HG02870 (cell line): Measurements from ENCODE around the gene LAMC2.

Experiments
- ATAC-seq: cut with Tn5 transposase; IDR thresholded peaks from one replicate; pipeline ENCODE4 v1.9.1; 2021; ENCODE audit warnings: mild to moderate bottlenecking, moderate library complexity; ENCODE audit not compliant: unreplicated experiment

The LAMC2 gene

GRCh38 chr1:183283286-183283685 lies 97.2 kb downstream of the LAMC2 start:
- no peak for ATAC-seq

- ATAC-seq, result no peak
These were observed 98.0 kb downstream of the LAMC2 start for GRCh38 chr1:183284086-183284485.

DNA sequence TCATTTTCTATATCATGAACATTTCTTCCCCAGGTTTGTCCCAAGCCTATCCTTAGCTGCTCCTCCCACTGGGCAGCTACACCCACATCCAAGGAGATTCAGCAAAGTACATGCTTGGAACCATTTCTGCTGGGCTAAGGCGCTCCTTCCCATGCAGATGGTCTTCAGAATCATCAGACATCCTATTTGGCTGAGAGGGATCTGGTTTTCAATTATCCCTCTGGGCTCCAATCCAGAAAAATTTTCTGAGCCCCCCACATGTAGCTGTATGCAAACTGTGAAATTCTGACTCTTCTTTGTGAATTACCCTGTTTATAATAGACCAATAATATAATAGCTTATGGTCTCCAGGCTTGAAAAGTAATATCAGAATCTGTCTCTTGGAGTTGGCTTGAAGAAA lies 99.2 kb downstream of the LAMC2 start:
- ATAC-seq, result no peak

- no peak for ATAC-seq
These were observed 99.7 kb downstream of the LAMC2 start for GRCh38 chr1:183285746-183286145.

DNA sequence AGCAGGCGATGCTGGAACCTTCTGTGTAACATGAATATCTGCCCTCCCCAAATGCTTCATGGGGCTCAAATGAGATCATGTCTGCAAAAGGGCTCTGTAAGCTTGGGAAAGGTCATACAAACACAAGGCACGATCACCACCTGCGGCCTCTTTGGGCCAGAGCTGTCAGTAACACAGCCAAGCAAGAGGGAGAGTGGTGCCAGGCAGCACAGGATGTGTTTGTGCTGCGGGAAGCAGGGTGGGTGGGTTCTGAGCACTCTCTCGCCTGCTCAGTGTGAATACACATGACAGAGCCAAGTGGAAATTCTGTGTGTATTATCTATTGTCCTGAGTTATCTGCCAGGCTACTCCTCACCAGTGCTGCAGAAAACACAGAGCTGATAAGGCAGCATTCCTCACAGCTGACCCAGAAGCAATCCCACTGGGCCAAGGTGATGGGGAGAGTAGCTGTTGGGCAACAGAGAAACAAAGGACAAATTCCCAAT lies 101.2 kb downstream of the LAMC2 start:
- no peak for ATAC-seq

DNA sequence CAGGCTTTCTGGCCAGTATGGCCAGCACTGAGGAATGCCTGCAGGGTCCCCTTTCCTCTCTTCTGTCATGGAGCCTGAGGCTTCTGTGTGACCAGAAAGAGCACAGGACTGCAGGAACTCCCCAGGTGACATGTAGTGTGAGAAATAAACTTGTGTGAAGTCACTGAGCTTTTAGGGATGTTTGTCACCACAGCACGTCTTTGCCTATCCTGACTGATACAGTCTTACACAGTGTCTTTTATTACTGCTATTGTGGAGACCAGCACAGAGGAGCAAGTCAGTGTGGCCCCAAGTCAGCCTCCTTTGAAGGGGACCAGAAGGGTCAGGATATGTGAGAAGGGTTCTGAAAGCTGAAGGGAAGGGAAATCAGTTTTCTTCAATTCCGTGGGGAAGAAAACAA lies 102.5 kb downstream of the LAMC2 start:
- ATAC-seq, result no peak

- no peak for ATAC-seq
These were observed 103.0 kb downstream of the LAMC2 start for GRCh38 chr1:183289051-183289496.

DNA sequence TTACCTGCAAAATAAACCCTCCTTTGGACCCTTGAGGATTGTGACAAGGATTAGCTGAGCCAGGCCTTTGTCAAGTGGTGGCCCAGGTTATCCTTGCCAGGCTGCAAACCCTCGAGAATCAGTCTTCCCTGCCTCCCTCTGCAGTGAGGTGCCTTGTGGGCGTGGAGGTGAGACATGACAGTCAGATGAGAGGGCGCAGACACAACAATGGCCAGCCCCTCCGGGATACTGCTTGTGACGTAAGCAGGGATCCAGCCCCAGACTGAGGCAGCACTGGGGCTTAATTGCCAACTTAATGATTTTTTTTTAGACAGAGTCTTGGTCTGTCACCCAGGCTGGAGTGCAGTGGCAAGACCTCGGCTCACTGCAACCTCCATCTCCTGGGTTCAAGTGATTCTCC lies 104.6 kb downstream of the LAMC2 start:
- ATAC-seq, result no peak

- no peak for ATAC-seq
These were observed 105.2 kb downstream of the LAMC2 start for GRCh38 chr1:183291216-183291762.

GRCh38 chr1:183291802-183292514 lies 105.9 kb downstream of the LAMC2 start:
- ATAC-seq, result no peak

DNA sequence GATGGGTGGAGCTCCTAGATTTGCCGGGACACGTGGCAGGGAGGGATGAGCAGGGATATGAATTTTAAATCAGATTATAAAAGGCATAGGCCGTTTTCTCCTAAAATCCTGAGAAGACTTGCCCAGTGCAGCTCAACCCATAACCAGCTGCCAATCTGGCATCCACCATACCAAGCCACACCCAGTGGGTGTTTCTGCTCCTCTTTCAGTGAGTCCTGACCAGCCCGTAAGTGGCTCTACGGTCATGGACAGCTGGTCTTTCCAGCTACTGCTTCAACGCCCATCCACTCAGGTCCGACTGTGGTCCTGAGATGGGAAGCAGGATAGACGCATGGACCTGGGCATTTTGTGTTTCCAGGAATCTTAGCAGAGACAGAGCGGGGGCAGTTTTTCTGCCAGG lies 107.2 kb downstream of the LAMC2 start:
- no peak for ATAC-seq

DNA sequence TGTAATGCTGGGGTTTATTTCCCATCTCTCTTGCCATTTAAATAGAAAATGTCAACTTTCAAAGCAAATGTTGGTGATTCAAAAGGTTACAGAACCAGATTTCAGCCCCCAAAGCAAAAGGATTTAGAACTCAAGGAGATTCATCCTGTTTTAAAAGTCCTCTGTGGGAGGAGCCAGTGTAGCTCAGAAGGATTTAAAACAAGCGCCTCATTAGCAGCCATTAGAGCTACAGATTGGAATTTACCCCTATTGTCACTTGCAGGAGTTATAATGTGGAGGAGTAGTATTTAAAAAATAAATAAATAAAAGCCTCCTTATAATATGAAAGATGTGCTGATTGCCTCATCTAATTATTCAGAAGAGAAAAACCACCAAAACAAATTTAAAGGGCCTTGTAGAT lies 107.8 kb downstream of the LAMC2 start:
- no peak for ATAC-seq
